Caco-2 (cell line): ENCODE measurements around the gene FOXM1. TPM values are rescaled to one million over a fixed set of nuclear protein-coding genes. Genes with fewer than 3 reads are reported as not detected.
"Not testable (repeated sequence)": the region's sequence is repeated elsewhere in the genome, so short reads cannot be mapped to it uniquely, and the experiment has no call there.

Experiments
- BruUV-seq: library from RNA; stranded (reverse); fragments of 400-500 nt; replicated peaks from 2 replicates; lab custom pipeline; 2021; lab: Mats Ljungman, UMichigan
- CTCF ChIA-PET: fragments of 300-600 bp; sonication (Branson Sonifier 250); formaldehyde crosslinking; loops from one replicate; lab custom pipeline; 2022; ENCODE audit warnings: antibody characterized with exemption; lab: Charles Lee
- POLR2A ChIA-PET: fragments of 300-600 bp; sonication (Branson Sonifier 250); formaldehyde crosslinking; loops from one replicate; lab custom pipeline; 2022; ENCODE audit warnings: antibody characterized with exemption; lab: Charles Lee
- DNase-seq, 2 experiments: peaks; one replicate each; pipeline versions ENCODE4 v3.0.0 to v3.0.0-alpha.2; 2020 to 2022
- H3K27me3 ChIP-seq: replicated peaks from 2 replicates; pipeline ENCODE4 v1.6.0; 2011; ENCODE audit warnings: low read length; ENCODE audit not compliant: control insufficient read depth, insufficient read depth
- H3K36me3 ChIP-seq: 2 replicates; pipeline ENCODE4 v1.5.1; 2011; ENCODE audit warnings: low read length; ENCODE audit not compliant: control insufficient read depth, insufficient read depth
- H3K4me1 ChIP-seq: fragments of 250-450 bp; sonication (Bioruptor Pico); 2 replicates; pipeline ENCODE4 v1.5.1; 2020; ENCODE audit warnings: mild to moderate bottlenecking
- H3K4me3 ChIP-seq: 2 replicates; pipeline ENCODE4 v1.5.1; 2011; ENCODE audit warnings: low read depth, mild to moderate bottlenecking, control low read depth, low read length
- H3K9me3 ChIP-seq: fragments of 250-450 bp; sonication (Bioruptor Pico); 2 replicates; pipeline ENCODE4 v1.5.1; 2020; ENCODE audit warnings: mild to moderate bottlenecking, moderate library complexity
- H3K27ac Mint-ChIP-seq: one replicate; pipeline ENCODE4 v1.8.0; 2022; ENCODE audit warnings: mixed read lengths; ENCODE audit not compliant: unreplicated experiment
- H3K27me3 Mint-ChIP-seq: one replicate; pipeline ENCODE4 v1.8.0; 2022; ENCODE audit warnings: mixed read lengths; ENCODE audit not compliant: insufficient read depth, unreplicated experiment
- H3K36me3 Mint-ChIP-seq: one replicate; pipeline ENCODE4 v1.8.0; 2022; ENCODE audit warnings: mild to moderate bottlenecking, mixed read lengths; ENCODE audit not compliant: insufficient read depth, unreplicated experiment
- H3K4me1 Mint-ChIP-seq: one replicate; pipeline ENCODE4 v1.8.0; 2022; ENCODE audit warnings: low read depth, mixed read lengths; ENCODE audit not compliant: unreplicated experiment
- H3K4me3 Mint-ChIP-seq: one replicate; pipeline ENCODE4 v1.8.0; 2022; ENCODE audit warnings: mild to moderate bottlenecking, moderate library complexity, mixed read lengths; ENCODE audit not compliant: unreplicated experiment
- H3K9me3 Mint-ChIP-seq: one replicate; pipeline ENCODE4 v1.8.0; 2022; ENCODE audit warnings: mixed read lengths; ENCODE audit not compliant: unreplicated experiment
- intact Hi-C: fragments of 100-400 bp; cut with micrococcal nuclease; formaldehyde crosslinking; loops from one replicate; pipeline ENCODE4 v1.10.0; 2022; ENCODE audit not compliant: unreplicated experiment
- total RNA-seq: library from RNA; stranded (reverse); gene quantifications from 2 replicates; pipeline ENCODE4 v1.2.3, GENCODE V29; 2022
- TF ChIP-seq, protein P1 (sequence below), 2 experiments: fragments of 200-600 bp in 1 of 2; IDR thresholded peaks; 1 replicate in 1 of 2; 2 replicates in 1 of 2; pipeline versions ENCODE4 v1.5.1 to v1.8.0; 2011 to 2022; ENCODE audit warnings: antibody characterized with exemption in 1 of 2, control low read depth in 1 of 2, inconsistent platforms in 1 of 2, low read depth in 1 of 2, low read length in 1 of 2, mild to moderate bottlenecking in 1 of 2, moderate library complexity in 1 of 2; ENCODE audit not compliant: insufficient read depth in 1 of 2, severe bottlenecking in 1 of 2, unreplicated experiment in 1 of 2

Gene FOXM1
- total RNA-seq, 1 experiment from 2014 or later = 222 TPM

DNA sequence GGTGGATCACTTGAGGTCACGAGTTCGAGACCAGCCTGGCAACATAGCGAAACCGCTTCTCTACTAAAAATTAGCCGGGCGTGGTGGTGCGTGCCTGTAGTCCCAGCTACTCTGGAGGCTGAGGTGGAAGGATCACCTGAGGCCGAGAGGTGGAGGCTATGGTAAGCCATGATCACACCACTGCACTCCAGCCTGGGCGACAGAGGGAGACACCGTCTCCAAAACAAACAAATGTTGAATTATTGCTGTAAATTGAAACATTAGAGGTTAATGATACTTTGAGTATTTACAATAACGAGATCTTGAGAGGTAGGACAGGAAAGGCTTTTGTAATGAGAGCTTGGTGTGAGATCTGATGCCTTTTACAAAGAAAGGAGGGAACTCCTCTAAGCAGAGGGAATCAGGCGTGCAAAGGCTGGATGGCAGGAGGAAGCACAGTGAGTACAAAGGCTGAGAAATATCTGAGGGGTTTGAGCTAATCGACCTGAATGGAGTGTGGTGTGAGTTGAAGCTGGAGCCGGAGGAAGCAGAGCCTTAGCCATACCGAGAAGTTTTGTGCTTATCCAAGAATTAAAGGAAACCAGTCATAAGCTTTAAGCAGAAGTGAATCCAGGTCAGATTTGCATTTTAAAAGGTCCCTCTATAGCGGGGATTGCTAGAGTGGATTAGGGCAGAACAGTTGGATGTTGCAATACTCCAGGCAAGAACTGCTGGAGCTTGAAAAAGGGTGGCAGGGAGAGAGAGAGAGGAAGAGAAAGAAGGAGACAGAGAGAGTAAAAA, 1.2 kb upstream of the FOXM1 start:
- no peaks in the 10 kb centered on the region for H3K27me3 Mint-ChIP-seq
- H3K36me3 Mint-ChIP-seq = peaks cover 60% of the 10 kb centered on the region
- peak overlapping the region; percentile 75 for H3K4me3 Mint-ChIP-seq
- Histone ChIP-seq H3K9me3 (no peaks in the 10 kb centered on the region), H3K36me3 (no peaks in the 10 kb centered on the region; the same call in 1 of the 2 replicates), H3K27me3 (no peaks in the 10 kb centered on the region), H3K4me1 (peaks cover 28% of the 10 kb centered on the region), H3K4me3 (peak overlapping the region; percentile 96)
- intact Hi-C loops = loop anchor here (1.0 to 2.0 kb wide), 4 partner anchors 7 to 65 kb away; partner anchors contain the start of genes ITFG2 and TULP3
- peaks cover 31% of the 10 kb centered on the region for H3K4me1 Mint-ChIP-seq
- ChIA-PET CTCF (interaction anchor here (0.7 to 1.8 kb wide), 3 partner anchors 24 to 163 kb away, joined by 3 to 5 read pairs (median 3); no protein-coding TSS in a partner anchor), POLR2A (interaction anchor here (1.1 to 1.5 kb wide), 2 partner anchors 12 to 21 kb away, joined by 3 to 7 read pairs; partner anchors contain the start of gene TULP3)
- no peak for DNase-seq
- BruUV-seq = no TSS peak
- TF ChIP-seq, protein P1, sequence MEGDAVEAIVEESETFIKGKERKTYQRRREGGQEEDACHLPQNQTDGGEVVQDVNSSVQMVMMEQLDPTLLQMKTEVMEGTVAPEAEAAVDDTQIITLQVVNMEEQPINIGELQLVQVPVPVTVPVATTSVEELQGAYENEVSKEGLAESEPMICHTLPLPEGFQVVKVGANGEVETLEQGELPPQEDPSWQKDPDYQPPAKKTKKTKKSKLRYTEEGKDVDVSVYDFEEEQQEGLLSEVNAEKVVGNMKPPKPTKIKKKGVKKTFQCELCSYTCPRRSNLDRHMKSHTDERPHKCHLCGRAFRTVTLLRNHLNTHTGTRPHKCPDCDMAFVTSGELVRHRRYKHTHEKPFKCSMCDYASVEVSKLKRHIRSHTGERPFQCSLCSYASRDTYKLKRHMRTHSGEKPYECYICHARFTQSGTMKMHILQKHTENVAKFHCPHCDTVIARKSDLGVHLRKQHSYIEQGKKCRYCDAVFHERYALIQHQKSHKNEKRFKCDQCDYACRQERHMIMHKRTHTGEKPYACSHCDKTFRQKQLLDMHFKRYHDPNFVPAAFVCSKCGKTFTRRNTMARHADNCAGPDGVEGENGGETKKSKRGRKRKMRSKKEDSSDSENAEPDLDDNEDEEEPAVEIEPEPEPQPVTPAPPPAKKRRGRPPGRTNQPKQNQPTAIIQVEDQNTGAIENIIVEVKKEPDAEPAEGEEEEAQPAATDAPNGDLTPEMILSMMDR (IDR thresholded peaks at IDR 0.05; ENCODE audit: insufficient read depth in 1 of 2, low read depth in 1 of 2, low read length in 1 of 2, severe bottlenecking in 1 of 2, unreplicated experiment in 1 of 2) = no peak
- peak overlapping the region; percentile 99 for H3K27ac Mint-ChIP-seq
- H3K9me3 Mint-ChIP-seq = no peaks in the 10 kb centered on the region

GRCh38 chr12:2876431-2877046, 435 bp downstream of the FOXM1 start:
- H3K4me3 ChIP-seq = peak overlapping the region; percentile 96
- Mint-ChIP-seq H3K27ac (peak overlapping the region; percentile 99), H3K4me3 (peak overlapping the region; percentile 75), H3K27me3 (no peaks in the 10 kb centered on the region), H3K4me1 (peaks cover 31% of the 10 kb centered on the region), H3K36me3 (peaks cover 69% of the 10 kb centered on the region), H3K9me3 (no peaks in the 10 kb centered on the region)
- ChIA-PET POLR2A (interaction anchor here (0.6 to 1.5 kb wide), 7 partner anchors 9 to 31 kb away, joined by 3 to 22 read pairs (median 5); partner anchors contain the start of gene TULP3), CTCF (interaction anchor here (0.6 to 1.8 kb wide), 12 partner anchors 9 to 516 kb away, joined by 3 to 14 read pairs (median 3); no protein-coding TSS in a partner anchor)
- no peaks in the 10 kb centered on the region for H3K27me3 ChIP-seq
- peak; percentile 60 to 61 for DNase-seq
- H3K4me1 ChIP-seq = peaks cover 28% of the 10 kb centered on the region
- BruUV-seq = no TSS peak
- intact Hi-C loops = loop anchor here (1.0 to 2.0 kb wide), 4 partner anchors 9 to 64 kb away; partner anchors contain the start of genes ITFG2 and TULP3
- peaks cover 3% of the 10 kb centered on the region; the same call in 1 of the 2 replicates for H3K36me3 ChIP-seq
- no peaks in the 10 kb centered on the region for H3K9me3 ChIP-seq
- TF ChIP-seq, protein P1 (IDR thresholded peaks at IDR 0.05; ENCODE audit: insufficient read depth in 1 of 2, low read depth in 1 of 2, low read length in 1 of 2, severe bottlenecking in 1 of 2, unreplicated experiment in 1 of 2) = no peak

DNA sequence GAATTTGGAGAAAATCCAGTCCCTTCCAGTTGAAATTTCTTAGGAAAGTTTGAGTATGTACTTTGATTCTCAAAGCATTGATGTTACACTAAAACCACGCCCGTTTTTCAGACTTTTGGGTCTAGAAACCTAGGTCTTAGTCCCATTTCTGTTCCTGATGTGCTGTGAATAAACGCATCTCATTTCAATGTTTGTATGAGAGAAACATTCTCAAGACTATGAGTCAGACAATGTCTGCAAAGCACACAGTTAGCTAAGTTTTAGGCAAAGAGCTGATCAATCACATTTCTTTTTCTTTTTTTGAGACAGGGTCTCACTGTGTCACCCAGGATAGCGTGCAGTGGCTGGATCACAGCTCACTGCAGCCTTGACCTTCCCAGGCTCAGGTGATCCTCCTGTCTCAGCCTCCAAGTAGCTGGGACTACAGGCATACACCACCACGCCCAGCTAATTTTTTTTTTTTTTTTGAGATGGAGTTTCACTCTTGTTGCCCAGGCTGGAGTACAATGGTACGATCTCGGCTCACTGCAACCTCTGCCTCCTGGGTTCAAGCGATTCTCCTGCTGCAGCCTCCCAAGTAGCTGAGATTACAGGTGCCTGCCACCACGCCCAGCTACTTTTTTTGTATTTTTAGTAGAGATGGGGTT, 7.9 kb downstream of the FOXM1 start:
- H3K4me1 Mint-ChIP-seq, BruUV-seq, H3K4me3 ChIP-seq, intact Hi-C loops, H3K27me3 Mint-ChIP-seq, DNase-seq, H3K27me3 ChIP-seq, H3K4me1 ChIP-seq, CTCF ChIA-PET, H3K27ac Mint-ChIP-seq, H3K9me3 Mint-ChIP-seq, H3K9me3 ChIP-seq, H3K4me3 Mint-ChIP-seq: not testable (repeated sequence)
- POLR2A ChIA-PET = interaction anchor here (1.4 kb wide), 1 partner anchor 15 kb away, joined by 3 read pairs; no protein-coding TSS in a partner anchor
- peaks cover 21% of the 10 kb centered on the region for H3K36me3 ChIP-seq
- peaks cover 100% of the 10 kb centered on the region for H3K36me3 Mint-ChIP-seq
